GM23338 (cell line): ENCODE results near the gene UROS.

Experiments used
- EZH2 ChIP-seq: fragments of 200-600 bp; sonication (generic); IDR thresholded peaks from one replicate; pipeline ENCODE4 v1.8.0; 2017; ENCODE audit warnings: antibody characterized with exemption, mild to moderate bottlenecking, low read depth; ENCODE audit not compliant: unreplicated experiment
- EZH2phosphoT487 ChIP-seq: fragments of 200-600 bp; sonication (generic); IDR thresholded peaks from one replicate; pipeline ENCODE4 v1.8.1; 2018; ENCODE audit warnings: antibody characterized with exemption; ENCODE audit not compliant: unreplicated experiment
- JUNB ChIP-seq: IDR thresholded peaks from one replicate; pipeline ENCODE4 v1.6.1; 2016; ENCODE audit warnings: antibody characterized with exemption; ENCODE audit not compliant: unreplicated experiment
- NANOG ChIP-seq: IDR thresholded peaks from 2 replicates; pipeline ENCODE4 v1.6.1; 2016; ENCODE audit warnings: antibody characterized with exemption, borderline replicate concordance
- POLR2AphosphoS5 ChIP-seq: IDR thresholded peaks from 2 replicates; pipeline ENCODE4 v1.6.1; 2016; ENCODE audit warnings: antibody characterized with exemption, low read depth
- STAT1 ChIP-seq: IDR thresholded peaks from one replicate; pipeline ENCODE4 v1.6.1; 2016; ENCODE audit warnings: antibody characterized with exemption; ENCODE audit not compliant: unreplicated experiment
- ZNF114 ChIP-seq: fragments of 250-450 bp; sonication (Bioruptor Pico); IDR thresholded peaks from 2 replicates; pipeline ENCODE4 v1.5.0; 2020; ENCODE audit warnings: mild to moderate bottlenecking, moderate library complexity
- ZNF331 ChIP-seq: fragments of 250-450 bp; sonication (Bioruptor Pico); IDR thresholded peaks from 2 replicates; pipeline ENCODE4 v1.5.0; 2020; ENCODE audit warnings: low read depth, mild to moderate bottlenecking, moderate library complexity
- TF ChIP-seq, protein P1 (sequence below), 2 experiments: fragments of 200-600 bp in 1 of 2; sonication (generic) in 1 of 2; conservative IDR thresholded peaks; 2 replicates each; pipeline versions ENCODE4 v1.5.1 to v1.6.1; 2016 to 2017; ENCODE audit warnings: antibody characterized with exemption in 2 of 2, low read depth in 2 of 2, mild to moderate bottlenecking in 2 of 2, moderate library complexity in 1 of 2
- TF ChIP-seq, protein P2 (sequence below): IDR thresholded peaks from one replicate; pipeline ENCODE4 v1.6.1; 2018; ENCODE audit warnings: antibody characterized with exemption; ENCODE audit not compliant: unreplicated experiment
- TF ChIP-seq, protein P3 (sequence below): IDR thresholded peaks from 2 replicates; pipeline ENCODE4 v1.6.1; 2016; ENCODE audit warnings: antibody characterized with exemption
- TF ChIP-seq, protein P4 (sequence below): fragments of 250-450 bp; sonication (Bioruptor Pico); IDR thresholded peaks from 2 replicates; pipeline ENCODE4 v1.5.0; 2020; ENCODE audit warnings: mild to moderate bottlenecking, moderate library complexity

DNA sequence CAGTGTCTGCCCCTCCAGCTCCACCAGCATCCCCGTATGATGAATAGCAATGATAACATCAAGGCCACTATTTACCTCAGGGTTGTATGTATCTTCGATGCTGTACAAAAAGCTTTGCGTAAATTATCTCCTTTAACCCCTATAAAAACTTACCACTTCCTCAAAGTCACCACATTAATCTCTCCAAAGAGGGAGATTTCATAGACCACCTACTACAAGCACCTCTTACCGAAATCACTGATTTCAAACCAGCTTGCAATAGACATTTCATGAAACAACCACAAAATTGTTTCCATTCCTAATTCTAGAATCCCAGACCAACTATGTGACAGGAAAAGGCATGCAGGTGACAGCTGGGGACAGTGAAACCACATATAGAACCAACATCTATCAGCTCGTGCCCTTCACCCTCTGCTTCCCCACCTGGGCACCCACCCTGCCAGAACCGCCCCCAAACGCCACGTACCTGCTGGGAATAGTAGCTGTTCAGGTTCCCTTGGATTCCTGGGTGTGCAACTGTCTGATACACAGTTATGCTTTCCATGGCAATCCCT, 27.3 kb downstream of the UROS start:
- TF ChIP-seq, protein P1, sequence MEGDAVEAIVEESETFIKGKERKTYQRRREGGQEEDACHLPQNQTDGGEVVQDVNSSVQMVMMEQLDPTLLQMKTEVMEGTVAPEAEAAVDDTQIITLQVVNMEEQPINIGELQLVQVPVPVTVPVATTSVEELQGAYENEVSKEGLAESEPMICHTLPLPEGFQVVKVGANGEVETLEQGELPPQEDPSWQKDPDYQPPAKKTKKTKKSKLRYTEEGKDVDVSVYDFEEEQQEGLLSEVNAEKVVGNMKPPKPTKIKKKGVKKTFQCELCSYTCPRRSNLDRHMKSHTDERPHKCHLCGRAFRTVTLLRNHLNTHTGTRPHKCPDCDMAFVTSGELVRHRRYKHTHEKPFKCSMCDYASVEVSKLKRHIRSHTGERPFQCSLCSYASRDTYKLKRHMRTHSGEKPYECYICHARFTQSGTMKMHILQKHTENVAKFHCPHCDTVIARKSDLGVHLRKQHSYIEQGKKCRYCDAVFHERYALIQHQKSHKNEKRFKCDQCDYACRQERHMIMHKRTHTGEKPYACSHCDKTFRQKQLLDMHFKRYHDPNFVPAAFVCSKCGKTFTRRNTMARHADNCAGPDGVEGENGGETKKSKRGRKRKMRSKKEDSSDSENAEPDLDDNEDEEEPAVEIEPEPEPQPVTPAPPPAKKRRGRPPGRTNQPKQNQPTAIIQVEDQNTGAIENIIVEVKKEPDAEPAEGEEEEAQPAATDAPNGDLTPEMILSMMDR (conservative IDR thresholded peaks at IDR 0.05; ENCODE audit: low read depth in 2 of 2), result no peak
- TF ChIP-seq EZH2 (no peak), POLR2AphosphoS5 (no peak), EZH2phosphoT487 (no peak), JUNB (no peak), STAT1 (no peak), ZNF114 (CRISPR knock-in tag) (no peak), ZNF331 (no peak), NANOG (no peak)
- TF ChIP-seq, protein P2, sequence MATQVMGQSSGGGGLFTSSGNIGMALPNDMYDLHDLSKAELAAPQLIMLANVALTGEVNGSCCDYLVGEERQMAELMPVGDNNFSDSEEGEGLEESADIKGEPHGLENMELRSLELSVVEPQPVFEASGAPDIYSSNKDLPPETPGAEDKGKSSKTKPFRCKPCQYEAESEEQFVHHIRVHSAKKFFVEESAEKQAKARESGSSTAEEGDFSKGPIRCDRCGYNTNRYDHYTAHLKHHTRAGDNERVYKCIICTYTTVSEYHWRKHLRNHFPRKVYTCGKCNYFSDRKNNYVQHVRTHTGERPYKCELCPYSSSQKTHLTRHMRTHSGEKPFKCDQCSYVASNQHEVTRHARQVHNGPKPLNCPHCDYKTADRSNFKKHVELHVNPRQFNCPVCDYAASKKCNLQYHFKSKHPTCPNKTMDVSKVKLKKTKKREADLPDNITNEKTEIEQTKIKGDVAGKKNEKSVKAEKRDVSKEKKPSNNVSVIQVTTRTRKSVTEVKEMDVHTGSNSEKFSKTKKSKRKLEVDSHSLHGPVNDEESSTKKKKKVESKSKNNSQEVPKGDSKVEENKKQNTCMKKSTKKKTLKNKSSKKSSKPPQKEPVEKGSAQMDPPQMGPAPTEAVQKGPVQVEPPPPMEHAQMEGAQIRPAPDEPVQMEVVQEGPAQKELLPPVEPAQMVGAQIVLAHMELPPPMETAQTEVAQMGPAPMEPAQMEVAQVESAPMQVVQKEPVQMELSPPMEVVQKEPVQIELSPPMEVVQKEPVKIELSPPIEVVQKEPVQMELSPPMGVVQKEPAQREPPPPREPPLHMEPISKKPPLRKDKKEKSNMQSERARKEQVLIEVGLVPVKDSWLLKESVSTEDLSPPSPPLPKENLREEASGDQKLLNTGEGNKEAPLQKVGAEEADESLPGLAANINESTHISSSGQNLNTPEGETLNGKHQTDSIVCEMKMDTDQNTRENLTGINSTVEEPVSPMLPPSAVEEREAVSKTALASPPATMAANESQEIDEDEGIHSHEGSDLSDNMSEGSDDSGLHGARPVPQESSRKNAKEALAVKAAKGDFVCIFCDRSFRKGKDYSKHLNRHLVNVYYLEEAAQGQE, result no peak
- TF ChIP-seq, protein P3, sequence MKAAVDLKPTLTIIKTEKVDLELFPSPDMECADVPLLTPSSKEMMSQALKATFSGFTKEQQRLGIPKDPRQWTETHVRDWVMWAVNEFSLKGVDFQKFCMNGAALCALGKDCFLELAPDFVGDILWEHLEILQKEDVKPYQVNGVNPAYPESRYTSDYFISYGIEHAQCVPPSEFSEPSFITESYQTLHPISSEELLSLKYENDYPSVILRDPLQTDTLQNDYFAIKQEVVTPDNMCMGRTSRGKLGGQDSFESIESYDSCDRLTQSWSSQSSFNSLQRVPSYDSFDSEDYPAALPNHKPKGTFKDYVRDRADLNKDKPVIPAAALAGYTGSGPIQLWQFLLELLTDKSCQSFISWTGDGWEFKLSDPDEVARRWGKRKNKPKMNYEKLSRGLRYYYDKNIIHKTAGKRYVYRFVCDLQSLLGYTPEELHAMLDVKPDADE, result no peak
- TF ChIP-seq, protein P4, sequence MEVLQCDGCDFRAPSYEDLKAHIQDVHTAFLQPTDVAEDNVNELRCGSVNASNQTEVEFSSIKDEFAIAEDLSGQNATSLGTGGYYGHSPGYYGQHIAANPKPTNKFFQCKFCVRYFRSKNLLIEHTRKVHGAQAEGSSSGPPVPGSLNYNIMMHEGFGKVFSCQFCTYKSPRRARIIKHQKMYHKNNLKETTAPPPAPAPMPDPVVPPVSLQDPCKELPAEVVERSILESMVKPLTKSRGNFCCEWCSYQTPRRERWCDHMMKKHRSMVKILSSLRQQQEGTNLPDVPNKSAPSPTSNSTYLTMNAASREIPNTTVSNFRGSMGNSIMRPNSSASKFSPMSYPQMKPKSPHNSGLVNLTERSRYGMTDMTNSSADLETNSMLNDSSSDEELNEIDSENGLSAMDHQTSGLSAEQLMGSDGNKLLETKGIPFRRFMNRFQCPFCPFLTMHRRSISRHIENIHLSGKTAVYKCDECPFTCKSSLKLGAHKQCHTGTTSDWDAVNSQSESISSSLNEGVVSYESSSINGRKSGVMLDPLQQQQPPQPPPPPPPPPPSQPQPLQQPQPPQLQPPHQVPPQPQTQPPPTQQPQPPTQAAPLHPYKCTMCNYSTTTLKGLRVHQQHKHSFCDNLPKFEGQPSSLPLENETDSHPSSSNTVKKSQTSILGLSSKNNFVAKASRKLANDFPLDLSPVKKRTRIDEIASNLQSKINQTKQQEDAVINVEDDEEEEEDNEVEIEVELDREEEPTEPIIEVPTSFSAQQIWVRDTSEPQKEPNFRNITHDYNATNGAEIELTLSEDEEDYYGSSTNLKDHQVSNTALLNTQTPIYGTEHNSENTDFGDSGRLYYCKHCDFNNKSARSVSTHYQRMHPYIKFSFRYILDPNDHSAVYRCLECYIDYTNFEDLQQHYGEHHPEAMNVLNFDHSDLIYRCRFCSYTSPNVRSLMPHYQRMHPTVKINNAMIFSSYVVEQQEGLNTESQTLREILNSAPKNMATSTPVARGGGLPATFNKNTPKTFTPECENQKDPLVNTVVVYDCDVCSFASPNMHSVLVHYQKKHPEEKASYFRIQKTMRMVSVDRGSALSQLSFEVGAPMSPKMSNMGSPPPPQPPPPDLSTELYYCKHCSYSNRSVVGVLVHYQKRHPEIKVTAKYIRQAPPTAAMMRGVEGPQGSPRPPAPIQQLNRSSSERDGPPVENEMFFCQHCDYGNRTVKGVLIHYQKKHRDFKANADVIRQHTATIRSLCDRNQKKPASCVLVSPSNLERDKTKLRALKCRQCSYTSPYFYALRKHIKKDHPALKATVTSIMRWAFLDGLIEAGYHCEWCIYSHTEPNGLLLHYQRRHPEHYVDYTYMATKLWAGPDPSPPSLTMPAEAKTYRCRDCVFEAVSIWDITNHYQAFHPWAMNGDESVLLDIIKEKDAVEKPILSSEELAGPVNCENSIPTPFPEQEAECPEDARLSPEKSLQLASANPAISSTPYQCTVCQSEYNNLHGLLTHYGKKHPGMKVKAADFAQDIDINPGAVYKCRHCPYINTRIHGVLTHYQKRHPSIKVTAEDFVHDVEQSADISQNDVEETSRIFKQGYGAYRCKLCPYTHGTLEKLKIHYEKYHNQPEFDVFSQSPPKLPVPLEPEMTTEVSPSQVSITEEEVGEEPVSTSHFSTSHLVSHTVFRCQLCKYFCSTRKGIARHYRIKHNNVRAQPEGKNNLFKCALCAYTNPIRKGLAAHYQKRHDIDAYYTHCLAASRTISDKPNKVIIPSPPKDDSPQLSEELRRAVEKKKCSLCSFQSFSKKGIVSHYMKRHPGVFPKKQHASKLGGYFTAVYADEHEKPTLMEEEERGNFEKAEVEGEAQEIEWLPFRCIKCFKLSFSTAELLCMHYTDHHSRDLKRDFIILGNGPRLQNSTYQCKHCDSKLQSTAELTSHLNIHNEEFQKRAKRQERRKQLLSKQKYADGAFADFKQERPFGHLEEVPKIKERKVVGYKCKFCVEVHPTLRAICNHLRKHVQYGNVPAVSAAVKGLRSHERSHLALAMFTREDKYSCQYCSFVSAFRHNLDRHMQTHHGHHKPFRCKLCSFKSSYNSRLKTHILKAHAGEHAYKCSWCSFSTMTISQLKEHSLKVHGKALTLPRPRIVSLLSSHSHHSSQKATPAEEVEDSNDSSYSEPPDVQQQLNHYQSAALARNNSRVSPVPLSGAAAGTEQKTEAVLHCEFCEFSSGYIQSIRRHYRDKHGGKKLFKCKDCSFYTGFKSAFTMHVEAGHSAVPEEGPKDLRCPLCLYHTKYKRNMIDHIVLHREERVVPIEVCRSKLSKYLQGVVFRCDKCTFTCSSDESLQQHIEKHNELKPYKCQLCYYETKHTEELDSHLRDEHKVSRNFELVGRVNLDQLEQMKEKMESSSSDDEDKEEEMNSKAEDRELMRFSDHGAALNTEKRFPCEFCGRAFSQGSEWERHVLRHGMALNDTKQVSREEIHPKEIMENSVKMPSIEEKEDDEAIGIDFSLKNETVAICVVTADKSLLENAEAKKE (CRISPR knock-in tag), result no peak
